HG02852 (cell line): ENCODE measurements around the gene ZNF689.
"Not testable (repeated sequence)": the region's sequence is repeated elsewhere in the genome, so short reads cannot be mapped to it uniquely, and the experiment has no call there.

ENCODE experiments used
- ATAC-seq: cut with Tn5 transposase; IDR thresholded peaks from one replicate; pipeline ENCODE4 v1.9.1; 2021; ENCODE audit warnings: mild to moderate bottlenecking, moderate library complexity; ENCODE audit not compliant: unreplicated experiment

The ZNF689 gene

GRCh38 chr16:30637139-30637538 is 26.9 kb upstream of the ZNF689 start:
- ATAC-seq, result not testable (repeated sequence)

- ATAC-seq, result no peak
These were observed 26.4 kb upstream of the ZNF689 start for GRCh38 chr16:30636599-30636998.

- ATAC-seq, result no peak
These were observed 23.3 kb upstream of the ZNF689 start for GRCh38 chr16:30633526-30633925.

- ATAC-seq, result not testable (repeated sequence)
These were observed 22.3 kb upstream of the ZNF689 start for GRCh38 chr16:30632454-30632853.

GRCh38 chr16:30628628-30629540 is 18.7 kb upstream of the ZNF689 start:
- ATAC-seq, result no peak

- ATAC-seq, result no peak
These were observed 16.0 kb upstream of the ZNF689 start for GRCh38 chr16:30626236-30626635.

GRCh38 chr16:30623536-30624283 is 13.5 kb upstream of the ZNF689 start:
- ATAC-seq, result no peak

GRCh38 chr16:30622455-30623032 is 12.4 kb upstream of the ZNF689 start:
- no peak for ATAC-seq

GRCh38 chr16:30621765-30622164 is 11.6 kb upstream of the ZNF689 start:
- ATAC-seq, result no peak

GRCh38 chr16:30620169-30620568 is 10.0 kb upstream of the ZNF689 start:
- no peak for ATAC-seq

GRCh38 chr16:30619638-30620037 is 9.4 kb upstream of the ZNF689 start:
- ATAC-seq, result no peak

- no peak for ATAC-seq
These were observed 9.0 kb upstream of the ZNF689 start for GRCh38 chr16:30619202-30619601.

- no peak for ATAC-seq
These were observed 5.3 kb upstream of the ZNF689 start for GRCh38 chr16:30615358-30616091.

GRCh38 chr16:30609002-30609925 is 925 bp downstream of the ZNF689 start:
- ATAC-seq, result peak; percentile 29

- ATAC-seq, result no peak
These were observed 4.2 kb downstream of the ZNF689 start for GRCh38 chr16:30606004-30606403.

- ATAC-seq, result no peak
These were observed 5.0 kb downstream of the ZNF689 start for GRCh38 chr16:30605158-30605557.

GRCh38 chr16:30604316-30604947 is 5.8 kb downstream of the ZNF689 start:
- no peak for ATAC-seq

- ATAC-seq, result no peak
These were observed 6.3 kb downstream of the ZNF689 start for GRCh38 chr16:30603945-30604315.

GRCh38 chr16:30602616-30603277 is 7.4 kb downstream of the ZNF689 start:
- no peak for ATAC-seq
